Urinary bladder (tissue), 4 donors: ENCODE results near the gene ASIC4. TPM values are rescaled to one million over a fixed set of nuclear protein-coding genes. Genes with fewer than 3 reads are reported as not detected.

Experiments
- DNase-seq: peaks from one replicate; pipeline ENCODE4 v3.0.0-alpha.2; 2015; ENCODE audit errors: extremely low spot score
- H3K27ac ChIP-seq: one replicate; pipeline ENCODE4 v1.5.1; 2013; ENCODE audit warnings: low read depth, mild to moderate bottlenecking, moderate library complexity
- H3K36me3 ChIP-seq: one replicate; pipeline ENCODE4 v1.6.1; 2013; ENCODE audit warnings: mild to moderate bottlenecking, moderate library complexity; ENCODE audit not compliant: insufficient read depth
- H3K4me1 ChIP-seq: one replicate; pipeline ENCODE4 v1.6.1; 2013; ENCODE audit warnings: mild to moderate bottlenecking, moderate library complexity; ENCODE audit not compliant: insufficient read depth
- H3K4me3 ChIP-seq: one replicate; pipeline ENCODE4 v1.5.1; 2013; ENCODE audit warnings: low read depth, low read length
- WGBS: extraction: QIAGEN DNeasy Blood & Tissue Kit; methylation state at CpG from one replicate; pipeline ENCODE4 v1.1.7; 2013; 5-methylcytosine and 5-hydroxymethylcytosine counted together
- polyA plus RNA-seq: library from polyadenylated mRNA; stranded (reverse); fragments of 200-250 nt; gene quantifications from one replicate; pipeline ENCODE4 v1.2.3, GENCODE V29; 2013
- total RNA-seq: library from RNA; depleted of rRNA; stranded (reverse); fragments of >200 nt; gene quantifications from one replicate; pipeline ENCODE4 v1.2.3, GENCODE V29; 2014
- donor health status: healthy with polysubstance abuse.
- donor health status: healthy.

The ASIC4 gene
- total and polyA plus RNA-seq, 2 donors = 0.18 to 0.32 TPM

DNA sequence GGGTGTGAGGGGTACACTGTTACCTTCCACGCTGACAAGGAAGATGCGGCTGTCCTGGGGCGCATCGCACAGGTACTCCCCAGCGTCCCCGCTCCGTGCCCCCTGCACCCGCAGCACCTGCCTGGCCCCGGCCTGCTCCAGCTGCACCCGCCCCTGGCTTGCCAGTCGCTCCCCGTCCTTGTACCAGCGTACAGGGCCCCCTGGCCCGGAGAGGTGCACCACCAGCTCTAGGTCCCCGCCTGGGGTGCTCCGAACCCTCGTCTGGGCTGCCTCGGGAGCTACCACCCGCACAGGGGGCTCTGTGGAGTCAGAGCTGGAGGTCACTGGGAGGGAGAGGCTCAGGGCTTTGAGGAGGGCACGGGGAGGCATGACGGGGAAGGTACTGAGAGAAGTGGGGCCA is 43.0 kb downstream of the ASIC4 start:
- 94% methylated on average over 21 of the region's 21 CpGs for WGBS
- no peak overlapping the region for H3K4me3 ChIP-seq
- H3K4me1 ChIP-seq = no peaks in the 10 kb centered on the region
- H3K36me3 ChIP-seq = no peaks in the 10 kb centered on the region
- no peak overlapping the region for H3K27ac ChIP-seq
- DNase-seq = no peak

DNA sequence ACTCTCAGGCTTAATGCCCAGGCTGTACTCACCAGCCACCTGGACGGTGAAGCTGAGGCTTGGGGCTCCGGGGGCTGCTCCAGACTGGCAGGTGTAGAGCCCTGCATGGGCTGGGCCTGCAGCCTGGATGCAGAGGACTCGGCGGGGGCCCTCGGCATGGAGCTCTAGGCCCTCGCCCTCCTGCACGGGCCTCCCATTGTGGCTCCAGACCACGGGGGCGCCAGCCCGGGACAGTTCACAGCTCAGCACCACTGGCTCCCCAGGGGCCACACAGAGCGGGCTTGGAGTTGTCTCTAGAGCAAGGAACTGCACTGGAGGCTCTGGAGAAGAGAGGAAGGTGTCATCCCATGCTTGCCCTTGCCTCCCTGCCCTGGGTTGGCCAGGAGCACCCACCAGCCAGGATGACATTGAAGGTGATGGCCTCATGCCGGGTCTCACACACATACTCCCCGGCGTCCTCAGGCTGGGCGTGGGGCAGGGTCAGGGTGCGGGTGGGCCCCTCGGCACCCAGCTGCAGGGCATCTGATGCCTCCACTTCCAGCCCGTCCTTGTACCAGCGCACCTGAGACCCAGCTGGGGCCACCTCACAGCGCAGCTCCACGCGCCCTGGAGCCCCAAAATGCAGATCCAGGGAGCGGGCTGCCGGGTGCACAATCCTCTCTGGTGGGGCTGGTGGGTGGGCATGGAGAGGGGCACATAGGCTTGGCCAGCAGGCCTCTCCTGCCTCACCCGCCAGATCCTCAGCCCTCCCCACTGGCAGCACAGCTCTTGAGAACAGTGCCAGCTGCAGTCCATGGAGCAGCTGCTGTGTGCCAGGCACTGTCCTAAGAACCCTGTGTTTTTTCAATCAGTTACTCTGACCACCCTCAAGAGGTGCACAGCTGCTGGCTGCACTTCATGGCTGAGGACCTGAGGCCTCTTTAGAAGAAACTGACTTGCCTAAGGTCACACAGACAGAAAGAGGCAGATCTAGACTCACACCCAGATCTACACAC is 43.8 kb downstream of the ASIC4 start:
- Histone ChIP-seq H3K36me3 (no peaks in the 10 kb centered on the region), H3K27ac (no peak overlapping the region), H3K4me1 (no peaks in the 10 kb centered on the region), H3K4me3 (no peak overlapping the region)
- no peak for DNase-seq
- 96% methylated on average over 25 of the region's 25 CpGs for WGBS

DNA sequence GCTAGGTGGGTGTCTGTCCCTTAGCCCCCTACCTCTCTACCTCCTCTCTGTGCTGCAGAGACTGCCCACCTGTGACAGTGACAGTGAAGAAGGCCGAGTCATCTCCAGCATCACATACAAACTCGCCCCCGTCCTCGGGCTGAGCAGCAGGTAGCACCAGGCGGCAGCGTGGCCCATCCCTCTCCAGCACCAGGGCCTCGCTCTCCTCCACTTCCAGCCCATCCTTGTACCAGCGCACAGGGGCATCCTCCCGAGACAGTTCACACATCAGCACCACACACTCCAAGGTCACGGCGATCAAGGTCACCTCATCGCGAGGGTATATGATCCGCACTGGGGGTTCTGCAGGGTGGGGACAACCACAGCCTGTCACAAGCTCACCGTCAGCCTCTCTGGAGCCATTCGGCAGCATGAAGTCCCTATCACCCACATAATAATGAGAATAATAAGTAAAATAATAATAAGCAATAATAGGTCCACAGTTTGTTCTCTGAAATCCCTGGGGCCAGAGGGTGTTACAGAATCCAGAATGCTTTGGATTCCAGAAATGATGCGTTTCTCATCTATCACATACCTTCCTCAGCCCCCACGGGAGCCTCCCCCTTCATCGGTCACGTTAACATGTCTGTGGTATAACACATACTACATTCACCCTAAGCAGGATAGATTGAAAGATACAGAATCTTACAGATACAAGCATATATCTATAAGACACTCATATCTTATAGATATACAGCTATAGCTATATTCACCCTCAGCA is 45.1 kb downstream of the ASIC4 start:
- Histone ChIP-seq H3K36me3 (no peaks in the 10 kb centered on the region), H3K4me3 (no peak overlapping the region), H3K4me1 (no peaks in the 10 kb centered on the region), H3K27ac (no peak overlapping the region)
- DNase-seq = no peak
- 94% methylated on average over 20 of the region's 20 CpGs for WGBS

DNA sequence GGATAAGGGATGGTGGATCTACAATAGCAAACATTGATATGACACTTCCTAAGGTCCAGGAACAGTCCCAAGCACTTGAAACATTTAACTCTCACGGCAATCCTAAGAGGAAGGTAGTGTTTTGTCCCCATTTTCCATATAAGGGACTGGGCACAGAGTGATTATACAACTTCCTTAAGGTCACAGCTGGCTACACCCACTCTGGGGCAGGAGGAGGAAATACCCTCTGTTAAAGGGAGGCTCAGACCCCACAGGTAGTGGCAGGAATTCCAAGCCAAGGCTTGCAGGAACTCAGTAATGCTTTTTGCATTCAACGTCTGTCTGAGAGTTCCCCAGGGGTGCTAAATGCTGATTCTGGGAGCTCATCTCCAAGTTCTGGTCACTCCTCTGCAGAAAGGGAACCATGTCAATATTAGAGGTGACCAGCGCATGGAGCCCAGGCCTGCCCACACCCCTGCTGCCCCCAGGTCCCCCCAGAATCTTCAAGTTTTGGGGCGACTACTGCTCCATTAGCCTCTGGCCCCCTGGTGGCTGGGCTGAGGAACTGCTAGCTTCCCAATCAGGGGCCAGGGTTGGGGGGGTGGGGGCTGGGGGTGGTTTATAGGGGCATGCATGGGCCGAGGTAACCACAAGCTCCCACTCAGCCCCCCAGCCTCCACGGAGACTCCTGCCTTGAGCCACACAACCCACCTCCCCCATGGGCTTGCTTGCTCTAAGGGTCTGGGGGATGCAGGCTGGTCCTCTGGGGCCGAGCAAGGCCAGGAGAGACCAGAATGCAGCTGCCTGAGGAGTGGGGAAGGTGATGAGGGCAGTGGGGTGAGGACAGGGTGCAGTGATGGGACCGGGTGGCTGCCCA is 46.0 kb downstream of the ASIC4 start:
- Histone ChIP-seq H3K4me3 (no peak overlapping the region), H3K4me1 (no peaks in the 10 kb centered on the region), H3K36me3 (no peaks in the 10 kb centered on the region), H3K27ac (no peak overlapping the region)
- DNase-seq = no peak
- 32% methylated on average over 8 of the region's 8 CpGs for WGBS

DNA sequence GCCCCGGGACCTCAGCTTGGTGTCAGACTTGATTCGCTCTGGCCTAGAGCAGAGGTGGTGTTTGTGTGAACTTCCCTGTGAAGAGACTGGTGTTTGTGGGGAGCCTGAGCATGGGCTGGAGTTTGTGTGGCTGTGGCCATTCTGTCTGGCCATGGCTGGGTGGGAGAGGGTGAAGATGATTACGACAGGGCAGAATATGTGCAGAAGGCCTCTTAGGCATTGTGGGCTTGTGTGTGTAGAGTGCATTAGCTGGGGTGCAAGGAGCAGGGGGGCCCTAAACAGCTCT is 46.6 kb downstream of the ASIC4 start:
- H3K36me3 ChIP-seq = no peaks in the 10 kb centered on the region
- H3K4me3 ChIP-seq = no peak overlapping the region
- no peak overlapping the region for H3K27ac ChIP-seq
- DNase-seq = no peak
- H3K4me1 ChIP-seq = no peaks in the 10 kb centered on the region
- 87% methylated on average over 3 of the region's 3 CpGs for WGBS

DNA sequence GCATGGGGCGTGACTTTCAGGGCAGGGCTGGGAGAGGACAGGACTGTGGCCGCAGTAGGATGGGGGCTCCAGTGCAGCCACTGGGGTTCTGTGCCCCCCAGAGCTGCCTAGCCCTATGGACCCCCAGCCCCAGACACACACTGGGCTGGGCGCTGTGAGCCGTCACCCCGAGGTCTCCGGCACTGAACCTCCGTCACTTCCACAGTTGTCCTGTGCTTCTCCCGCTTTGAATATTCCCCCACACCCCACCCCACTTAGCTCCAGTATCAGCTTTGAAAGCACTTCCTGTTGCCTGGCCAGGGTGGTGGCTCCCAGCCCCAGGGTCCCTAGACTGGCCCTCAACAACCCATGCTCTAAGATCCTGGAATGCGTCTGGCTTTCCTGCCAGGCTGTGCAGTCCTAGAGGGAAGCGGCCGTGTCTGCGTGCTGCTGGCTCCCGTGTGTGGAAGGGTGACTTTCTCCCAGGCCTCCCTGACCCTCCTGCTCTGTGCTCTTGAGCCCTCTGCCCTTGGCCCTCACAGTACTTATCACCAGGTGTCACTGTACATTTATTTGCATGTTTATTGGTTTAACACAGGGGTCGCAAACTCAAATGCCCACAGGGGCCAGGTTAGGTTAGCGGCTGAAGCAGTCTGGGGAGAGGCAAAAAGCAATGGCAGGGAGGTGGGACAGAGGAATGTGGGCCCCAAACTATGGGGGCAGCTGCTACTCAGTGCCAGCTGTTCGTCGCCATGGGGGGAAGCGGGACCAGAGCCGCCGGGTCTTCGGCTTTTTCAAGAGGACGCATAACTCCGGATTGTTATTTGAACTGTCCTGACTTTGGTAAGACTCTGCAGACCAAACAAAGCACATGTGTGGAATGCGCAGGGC is 47.1 kb downstream of the ASIC4 start:
- H3K36me3 ChIP-seq = no peaks in the 10 kb centered on the region
- no peaks in the 10 kb centered on the region for H3K4me1 ChIP-seq
- no peak overlapping the region for H3K4me3 ChIP-seq
- no peak for DNase-seq
- 76% methylated on average over 24 of the region's 24 CpGs for WGBS
- H3K27ac ChIP-seq = no peak overlapping the region

DNA sequence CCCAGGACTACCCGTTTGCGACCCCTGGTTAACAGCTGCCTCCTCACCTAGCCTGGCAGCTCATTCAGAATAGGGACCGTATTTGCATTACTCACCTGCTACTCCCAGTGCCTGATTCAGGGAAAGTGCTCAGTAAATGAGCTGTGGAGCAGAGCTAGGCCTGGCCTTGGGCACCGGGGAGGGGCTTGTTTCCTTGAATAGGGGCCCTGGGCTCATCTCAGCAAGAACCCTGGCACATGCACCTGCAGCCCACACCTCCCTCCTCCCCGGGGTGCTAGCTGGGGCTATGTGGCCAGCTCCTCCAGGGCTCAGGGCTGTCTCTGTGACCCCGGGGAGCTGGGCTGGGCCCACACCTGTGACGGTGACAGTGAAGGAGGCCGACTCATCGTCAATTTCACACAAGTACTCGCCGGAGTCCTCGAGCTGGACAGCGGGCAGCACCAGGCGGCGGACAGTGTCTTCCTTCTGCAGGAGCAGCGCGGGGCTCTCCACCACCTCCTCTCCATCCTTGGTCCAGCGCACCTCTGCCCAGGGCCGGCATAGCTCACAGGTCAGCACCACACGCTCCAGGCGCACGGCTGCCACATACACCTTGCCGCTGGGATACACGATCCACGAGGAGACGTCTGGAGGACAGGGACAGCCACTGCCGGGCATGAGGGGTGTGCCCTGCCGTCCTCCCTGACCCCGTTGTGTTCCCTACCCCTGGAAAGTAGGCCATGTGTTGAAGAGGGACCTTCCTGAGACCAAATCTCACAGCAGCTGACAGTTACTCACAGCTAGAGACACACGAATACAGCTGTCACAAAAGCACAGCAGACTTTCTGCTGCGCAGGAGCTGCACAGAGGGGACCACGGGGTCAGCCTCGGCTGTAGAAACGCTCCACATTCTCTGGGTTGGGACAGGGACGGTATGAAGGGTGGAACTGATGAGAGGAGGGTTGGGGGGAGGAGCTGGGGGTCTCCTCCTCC is 48.1 kb downstream of the ASIC4 start:
- Histone ChIP-seq H3K36me3 (no peaks in the 10 kb centered on the region), H3K27ac (no peak overlapping the region), H3K4me3 (no peak overlapping the region), H3K4me1 (no peaks in the 10 kb centered on the region)
- 83% methylated on average over 35 of the region's 35 CpGs for WGBS
- no peak for DNase-seq

DNA sequence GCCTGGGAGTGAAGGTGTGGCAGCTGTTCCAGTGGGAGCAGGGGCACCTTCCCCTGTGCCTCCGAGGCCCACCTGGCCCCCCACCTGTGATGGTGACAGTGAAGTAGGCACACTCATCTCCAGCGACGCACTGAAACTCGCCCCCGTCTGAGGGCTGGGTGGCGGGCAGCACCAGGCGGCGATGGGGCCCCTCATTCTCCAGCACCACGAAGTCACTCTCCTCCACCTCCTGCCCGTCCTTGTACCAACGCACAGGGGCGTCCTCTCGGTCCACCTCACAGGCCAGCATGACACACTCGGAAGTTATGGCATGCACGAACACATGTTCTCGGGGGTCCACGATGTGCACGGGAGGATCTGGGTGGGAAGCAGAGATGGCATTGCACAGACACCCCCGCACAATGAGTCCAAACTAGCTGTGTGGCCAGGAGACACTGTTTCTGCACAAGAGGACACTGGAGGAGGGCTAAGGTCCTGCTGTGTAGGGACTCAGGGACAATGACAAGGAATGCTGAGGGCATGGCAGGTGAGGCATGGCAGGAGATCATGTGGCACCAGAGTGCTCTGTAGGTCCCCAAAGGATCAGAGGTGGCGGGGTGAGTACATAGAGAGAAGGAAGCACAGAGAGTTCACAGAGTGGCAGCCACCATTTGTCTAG is 49.1 kb downstream of the ASIC4 start:
- H3K4me3 ChIP-seq = no peak overlapping the region
- DNase-seq = no peak
- 92% methylated on average over 20 of the region's 20 CpGs for WGBS
- no peak overlapping the region for H3K27ac ChIP-seq
- no peaks in the 10 kb centered on the region for H3K4me1 ChIP-seq
- no peaks in the 10 kb centered on the region for H3K36me3 ChIP-seq

DNA sequence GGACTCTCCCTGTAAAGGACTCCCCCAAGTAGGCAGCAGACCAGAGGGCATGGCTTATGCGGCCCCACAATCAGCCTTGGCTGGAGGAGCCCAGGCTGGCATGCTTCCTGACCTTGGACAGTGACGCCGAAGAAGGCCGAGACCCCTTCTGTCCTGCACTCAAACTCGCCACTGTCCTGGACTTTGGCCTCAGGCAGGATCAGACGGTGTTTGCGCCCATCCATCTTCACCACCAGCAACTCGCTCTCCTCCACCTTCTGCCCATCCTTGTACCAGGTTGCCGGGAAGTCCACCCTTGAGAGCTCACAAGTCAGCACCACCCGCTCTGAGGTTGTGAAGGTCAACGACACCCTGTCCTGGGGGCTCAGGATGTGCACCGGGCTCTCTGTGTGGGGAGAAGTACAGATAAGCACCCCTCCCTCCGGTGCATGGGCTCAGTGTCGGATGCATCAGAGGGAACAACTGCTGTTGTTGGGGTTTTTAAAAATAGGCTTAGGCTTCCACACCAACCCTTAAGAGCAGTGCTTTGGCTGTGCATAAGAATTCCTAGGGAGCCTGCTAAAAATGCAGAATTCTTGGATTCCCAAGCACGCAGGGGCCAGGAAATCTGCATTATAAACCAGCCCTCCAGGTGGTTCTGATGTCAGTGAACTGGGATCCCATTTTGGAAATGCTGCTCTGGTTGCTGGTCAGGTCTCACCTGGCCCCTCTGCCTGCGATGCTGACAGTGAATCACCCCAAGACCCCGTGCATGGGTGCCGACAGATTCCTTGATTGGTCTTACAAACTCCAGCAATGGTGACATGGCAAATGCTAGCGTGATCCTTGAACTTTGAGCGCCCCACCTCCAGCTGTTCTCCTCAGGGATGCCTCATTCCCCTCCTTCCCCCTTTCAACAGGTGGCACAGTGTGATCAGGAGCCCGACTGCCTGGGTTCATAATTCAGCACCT is 51.1 kb downstream of the ASIC4 start:
- DNase-seq = no peak
- WGBS = 82% methylated on average over 21 of the region's 21 CpGs
- Histone ChIP-seq H3K4me3 (no peak overlapping the region), H3K4me1 (no peaks in the 10 kb centered on the region), H3K36me3 (no peaks in the 10 kb centered on the region), H3K27ac (no peak overlapping the region)

DNA sequence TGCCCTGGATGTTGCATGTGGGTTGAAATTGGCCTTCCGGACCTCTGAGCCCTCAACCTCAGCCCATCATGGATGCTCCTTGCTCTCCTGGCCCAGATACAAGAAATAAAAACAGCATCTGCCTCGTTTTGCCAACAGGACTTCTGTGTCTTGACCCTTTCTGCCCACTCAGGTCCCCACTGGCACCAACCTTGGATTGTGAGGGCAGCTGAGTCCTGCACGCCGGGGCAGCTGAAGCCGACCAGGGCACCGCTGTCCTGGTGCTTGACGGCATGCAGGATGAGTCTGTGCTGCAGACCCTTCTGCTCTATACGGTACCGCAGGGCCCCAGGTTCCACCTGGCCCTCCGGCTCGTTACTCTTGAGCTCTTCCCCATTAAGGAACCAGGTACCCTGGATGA is 52.4 kb downstream of the ASIC4 start:
- H3K36me3 ChIP-seq = no peaks in the 10 kb centered on the region
- no peak overlapping the region for H3K27ac ChIP-seq
- WGBS = 92% methylated on average over 11 of the region's 11 CpGs
- H3K4me3 ChIP-seq = no peak overlapping the region
- no peaks in the 10 kb centered on the region for H3K4me1 ChIP-seq
- DNase-seq = no peak

DNA sequence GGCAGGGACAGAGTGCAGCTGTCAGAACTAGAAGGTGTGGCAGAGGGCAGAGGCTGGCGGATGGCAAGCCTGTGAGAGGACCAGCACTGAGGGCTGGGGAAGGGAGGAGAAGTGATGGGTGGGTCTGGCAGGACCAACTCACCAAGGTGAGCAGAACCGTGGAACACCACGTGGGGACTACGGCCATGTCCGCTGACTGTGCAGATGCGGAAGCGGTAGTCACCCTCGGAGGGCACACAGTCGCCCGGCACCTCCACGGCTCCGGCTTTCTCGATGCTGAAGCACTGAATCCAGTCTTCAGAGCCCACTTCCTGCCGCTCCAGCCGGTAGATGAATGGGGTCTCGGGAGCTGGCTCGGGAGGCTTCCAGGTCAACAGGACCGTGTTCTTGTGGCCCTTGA is 52.8 kb downstream of the ASIC4 start:
- Histone ChIP-seq H3K27ac (no peak overlapping the region), H3K36me3 (no peaks in the 10 kb centered on the region), H3K4me3 (no peak overlapping the region), H3K4me1 (no peaks in the 10 kb centered on the region)
- DNase-seq = no peak
- WGBS = 92% methylated on average over 18 of the region's 18 CpGs
